ENCODE results near the gene EPN1. TPM values are rescaled to one million over a fixed set of nuclear protein-coding genes. Genes with fewer than 3 reads are reported as not detected.

EPN1 gene
- total RNA-seq, 4 donors from 2014 or later = 52.1 to 168 (median 77.4) TPM

GRCh38 chr19:55686311-55687050 is 11.5 kb downstream of the EPN1 start:
- 84 to 87% methylated on average over 23 to 26 of the region's 29 CpGs for WGBS, 2 donors
- no peak overlapping the region for H3K27ac ChIP-seq
- intact Hi-C loops (cut with DNase I) = no loop called here
- no peaks in the 10 kb centered on the region for H3K9me3 ChIP-seq
- DNase-seq = no peak
- no peak for TF ChIP-seq POLR2A (IDR thresholded peaks at IDR 0.05)
- no peak for TF ChIP-seq CTCF (IDR thresholded peaks at IDR 0.05)
- H3K4me1 ChIP-seq = peaks cover 0 to 30% (median 0%) of the 10 kb centered on the region in 3 donors
- peaks cover 44 to 99% (median 55%) of the 10 kb centered on the region in 3 donors for H3K36me3 ChIP-seq
- H3K27me3 ChIP-seq = no peaks in the 10 kb centered on the region
- no peak overlapping the region for H3K4me3 ChIP-seq

GRCh38 chr19:55687281-55688201 is 12.5 kb downstream of the EPN1 start:
- TF ChIP-seq POLR2A (IDR thresholded peaks at IDR 0.05) (no peak), CTCF (IDR thresholded peaks at IDR 0.05) (no peak)
- H3K9me3 ChIP-seq = no peaks in the 10 kb centered on the region
- no peak for DNase-seq
- no peak overlapping the region for H3K27ac ChIP-seq
- H3K27me3 ChIP-seq = no peaks in the 10 kb centered on the region
- peaks cover 55 to 99% (median 59%) of the 10 kb centered on the region in 3 donors for H3K36me3 ChIP-seq
- peaks cover 0 to 30% (median 0%) of the 10 kb centered on the region in 3 donors for H3K4me1 ChIP-seq
- intact Hi-C loops (cut with DNase I) = no loop called here
- H3K4me3 ChIP-seq = no peak overlapping the region
- WGBS, 2 donors = 95 to 100% methylated on average over 6 to 7 of the region's 22 CpGs

- Histone ChIP-seq H3K4me1 (peaks cover 0 to 28% (median 0%) of the 10 kb centered on the region in 3 donors), H3K27ac (no peak overlapping the region), H3K27me3 (no peaks in the 10 kb centered on the region), H3K36me3 (peaks cover 66 to 100% (median 66%) of the 10 kb centered on the region in 3 donors), H3K9me3 (no peaks in the 10 kb centered on the region), H3K4me3 (no peak overlapping the region)
- no peak for TF ChIP-seq CTCF (IDR thresholded peaks at IDR 0.05)
- TF ChIP-seq POLR2A (IDR thresholded peaks at IDR 0.05) = no peak
- intact Hi-C loops (cut with DNase I) = no loop called here
- no peak for DNase-seq
- WGBS, 2 donors = 73% methylated on average over 5 to 19 of the region's 27 CpGs
These were observed 13.6 kb downstream of the EPN1 start for GRCh38 chr19:55688422-55689218.

GRCh38 chr19:55689411-55690108 is 14.5 kb downstream of the EPN1 start:
- no peaks in the 10 kb centered on the region for H3K9me3 ChIP-seq
- TF ChIP-seq CTCF (IDR thresholded peaks at IDR 0.05) (no peak), POLR2A (IDR thresholded peaks at IDR 0.05) (no peak)
- no peak for DNase-seq
- peaks cover 69 to 100% (median 74%) of the 10 kb centered on the region in 3 donors for H3K36me3 ChIP-seq
- H3K27me3 ChIP-seq = no peaks in the 10 kb centered on the region
- intact Hi-C loops (cut with DNase I) = no loop called here
- H3K4me1 ChIP-seq = peaks cover 0 to 22% (median 0%) of the 10 kb centered on the region in 3 donors
- H3K4me3 ChIP-seq = no peak overlapping the region
- H3K27ac ChIP-seq = no peak overlapping the region
- 88 to 95% methylated on average over 13 to 16 of the region's 35 CpGs for WGBS, 2 donors
